H9 (cell line): Measurements from ENCODE around the gene ZDHHC9. TPM values are rescaled to one million over a fixed set of nuclear protein-coding genes. Genes with fewer than 3 reads are reported as not detected.

Experiments
- DNase-seq: peaks from one replicate; pipeline ENCODE4 v3.0.0-alpha.2; 2017
- H2AFZ ChIP-seq: one replicate; pipeline ENCODE4 v1.6.1; 2013; ENCODE audit warnings: mild to moderate bottlenecking, low read length, control low read depth, moderate library complexity
- H2AK5ac ChIP-seq: 2 replicates; pipeline ENCODE4 v1.6.1; 2013; ENCODE audit warnings: low read length, control low read depth, mixed read lengths; ENCODE audit not compliant: insufficient read length
- H2BK120ac ChIP-seq: one replicate; pipeline ENCODE4 v1.6.1; 2013; ENCODE audit warnings: low read depth, mild to moderate bottlenecking, low read length, control low read depth, inconsistent platforms; ENCODE audit not compliant: poor library complexity, severe bottlenecking
- H2BK12ac ChIP-seq: 2 replicates; pipeline ENCODE4 v1.6.1; 2013; ENCODE audit warnings: low read length, control low read depth, mixed read lengths, low read depth; ENCODE audit not compliant: insufficient read length
- H2BK15ac ChIP-seq: 2 replicates; pipeline ENCODE4 v1.6.1; 2013; ENCODE audit warnings: low read depth, low read length, control low read depth
- H2BK20ac ChIP-seq: one replicate; pipeline ENCODE4 v1.6.1; 2013; ENCODE audit warnings: low read depth, mild to moderate bottlenecking, low read length, control low read depth, inconsistent platforms; ENCODE audit not compliant: poor library complexity, severe bottlenecking
- H2BK5ac ChIP-seq: 2 replicates; pipeline ENCODE4 v1.6.1; 2013; ENCODE audit warnings: low read length, control low read depth, mixed read lengths; ENCODE audit not compliant: insufficient read length
- H3K14ac ChIP-seq: 2 replicates; pipeline ENCODE4 v1.6.1; 2013; ENCODE audit warnings: low read length, control low read depth; ENCODE audit not compliant: insufficient read depth
- H3K18ac ChIP-seq: 2 replicates; pipeline ENCODE4 v1.6.1; 2013; ENCODE audit warnings: low read depth, mild to moderate bottlenecking, mixed read lengths, low read length, control low read depth; ENCODE audit not compliant: insufficient read length
- H3K23ac ChIP-seq: 2 replicates; pipeline ENCODE4 v1.6.1; 2013; ENCODE audit warnings: low read length, control low read depth, mixed read lengths, low read depth; ENCODE audit not compliant: insufficient read length
- H3K23me2 ChIP-seq: 2 replicates; pipeline ENCODE4 v1.6.1; 2013; ENCODE audit warnings: low read depth, mild to moderate bottlenecking, mixed read lengths, low read length, control low read depth; ENCODE audit not compliant: insufficient read length, poor library complexity, severe bottlenecking
- H3K27ac ChIP-seq: 2 replicates; pipeline ENCODE4 v1.5.1; 2013; ENCODE audit warnings: low read length, control low read depth, mixed read lengths, low read depth; ENCODE audit not compliant: insufficient read length
- H3K27me3 ChIP-seq: 2 replicates; pipeline ENCODE4 v1.6.1; 2013; ENCODE audit warnings: low read length, control low read depth, inconsistent platforms; ENCODE audit not compliant: insufficient read depth
- H3K4ac ChIP-seq: 2 replicates; pipeline ENCODE4 v1.6.1; 2013; ENCODE audit warnings: low read depth, mild to moderate bottlenecking, control low read depth, inconsistent platforms, low read length, moderate library complexity
- H3K4me1 ChIP-seq: 2 replicates; pipeline ENCODE4 v1.6.1; 2013; ENCODE audit warnings: low read length, control low read depth, inconsistent platforms; ENCODE audit not compliant: insufficient read depth
- H3K4me2 ChIP-seq: 2 replicates; pipeline ENCODE4 v1.6.1; 2013; ENCODE audit warnings: low read length, control low read depth, mixed read lengths; ENCODE audit not compliant: insufficient read length, insufficient read depth
- H3K56ac ChIP-seq: 2 replicates; pipeline ENCODE4 v1.6.1; 2013; ENCODE audit warnings: low read depth, mild to moderate bottlenecking, mixed read lengths, low read length, control low read depth; ENCODE audit not compliant: insufficient read length
- H3K79me1 ChIP-seq: 2 replicates; pipeline ENCODE4 v1.6.1; 2013; ENCODE audit warnings: low read depth, mild to moderate bottlenecking, moderate library complexity, low read length, control low read depth, inconsistent platforms; ENCODE audit not compliant: insufficient read depth, poor library complexity, severe bottlenecking
- H3K79me2 ChIP-seq: 2 replicates; pipeline ENCODE4 v1.6.1; 2013; ENCODE audit warnings: low read length, control low read depth, inconsistent platforms; ENCODE audit not compliant: insufficient read depth
- H3K9ac ChIP-seq: 2 replicates; pipeline ENCODE4 v1.6.1; 2013; ENCODE audit warnings: low read length, control low read depth, mixed read lengths; ENCODE audit not compliant: insufficient read length; ENCODE audit errors: extremely low read depth
- H3K9me3 ChIP-seq: one replicate; pipeline ENCODE4 v1.6.1; 2013; ENCODE audit warnings: low read depth, low read length, inconsistent platforms; ENCODE audit not compliant: control insufficient read depth
- H3T11ph ChIP-seq: one replicate; pipeline ENCODE4 v1.6.1; 2013; ENCODE audit warnings: mild to moderate bottlenecking, low read length, control low read depth, inconsistent platforms
- H4K20me1 ChIP-seq: one replicate; pipeline ENCODE4 v1.6.1; 2013; ENCODE audit not compliant: control insufficient read depth, insufficient read length, insufficient read depth
- H4K5ac ChIP-seq: 2 replicates; pipeline ENCODE4 v1.6.1; 2013; ENCODE audit warnings: low read depth, mild to moderate bottlenecking, mixed read lengths, low read length, control low read depth; ENCODE audit not compliant: insufficient read length
- H4K8ac ChIP-seq: replicated peaks from 2 replicates; pipeline ENCODE4 v1.6.1; 2013; ENCODE audit warnings: low read length, control low read depth, mixed read lengths, low read depth; ENCODE audit not compliant: insufficient read length
- H4K91ac ChIP-seq: 2 replicates; pipeline ENCODE4 v1.6.1; 2013; ENCODE audit warnings: low read depth, mild to moderate bottlenecking, moderate library complexity, mixed read lengths, low read length, control low read depth; ENCODE audit not compliant: insufficient read length
- H3K27ac Mint-ChIP-seq, 3 experiments: 2 replicates in 2 of 3; 3 replicates in 1 of 3; pipeline ENCODE4 v1.8.0; 2020 to 2021; ENCODE audit warnings: mixed read lengths in 3 of 3, mild to moderate bottlenecking in 1 of 3, moderate library complexity in 1 of 3
- H3K27me3 Mint-ChIP-seq: 2 replicates; pipeline ENCODE4 v1.8.0; 2021; ENCODE audit warnings: low read depth, mild to moderate bottlenecking, moderate library complexity, mixed read lengths
- H3K36me3 Mint-ChIP-seq, 3 experiments: 2 replicates in 2 of 3; 3 replicates in 1 of 3; pipeline ENCODE4 v1.8.0; 2020 to 2021; ENCODE audit warnings: low read depth in 3 of 3, mixed read lengths in 3 of 3; ENCODE audit not compliant: insufficient read depth in 1 of 3
- H3K4me1 Mint-ChIP-seq, 2 experiments: 2 replicates each; pipeline ENCODE4 v1.8.0; 2020; ENCODE audit warnings: mixed read lengths in 2 of 2
- H3K4me3 Mint-ChIP-seq, 2 experiments: 2 replicates in 1 of 2; 3 replicates in 1 of 2; pipeline ENCODE4 v1.8.0; 2020 to 2021; ENCODE audit warnings: mild to moderate bottlenecking in 2 of 2, mixed read lengths in 2 of 2, moderate library complexity in 1 of 2
- H3K9me3 Mint-ChIP-seq, 2 experiments: 2 replicates in 1 of 2; 3 replicates in 1 of 2; pipeline ENCODE4 v1.8.0; 2020; ENCODE audit warnings: mild to moderate bottlenecking in 2 of 2, mixed read lengths in 2 of 2, moderate library complexity in 1 of 2
- WGBS: extraction: QIAGEN DNeasy Blood & Tissue Kit; methylation state at CpG from one replicate; pipeline ENCODE4 v1.1.7; 2013; ENCODE audit warnings: missing lambda C conversion rate, low lambda C conversion rate, mixed read lengths; ENCODE audit not compliant: insufficient read length; ENCODE audit errors: extremely low coverage; 5-methylcytosine and 5-hydroxymethylcytosine counted together
- total RNA-seq: library from RNA; stranded (reverse); gene quantifications from 2 replicates; pipeline ENCODE4 v1.2.1, GENCODE V29; 2021
- TF ChIP-seq, protein P1 (sequence below): fragments of 200-600 bp; sonication (generic); conservative IDR thresholded peaks from 3 replicates; pipeline ENCODE4 v1.8.0; 2021; ENCODE audit warnings: antibody characterized with exemption, mild to moderate bottlenecking

ZDHHC9 gene
- total RNA-seq, 1 experiment from 2014 or later = 21.0 TPM

DNA sequence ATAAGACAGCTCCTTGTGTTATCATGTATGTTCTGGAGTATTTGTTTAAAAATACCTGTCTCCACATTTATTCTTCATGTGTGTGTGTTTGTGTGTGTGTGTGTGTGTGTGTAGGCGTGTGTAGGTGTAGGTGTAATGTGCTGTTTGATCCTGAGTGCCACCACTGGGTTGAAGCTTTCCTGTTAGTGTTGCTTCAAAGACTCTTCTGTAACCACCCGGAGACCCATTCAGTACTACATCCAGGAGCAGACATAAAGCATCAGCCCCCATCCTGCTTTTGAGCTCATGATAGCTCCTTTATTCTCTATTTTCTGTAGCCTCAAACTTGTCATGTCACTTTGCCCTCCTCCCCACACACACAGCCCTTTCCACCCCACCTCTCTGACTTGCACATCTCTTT is 3.0 kb upstream of the ZDHHC9 start:
- Histone ChIP-seq H3K9me3 (peaks cover 8% of the 10 kb centered on the region), H3K14ac (no peak overlapping the region), H3K27me3 (no peaks in the 10 kb centered on the region), H4K8ac (no peak overlapping the region), H3K23me2 (peaks cover 3% of the 10 kb centered on the region), H2BK15ac (no peak overlapping the region), H2AFZ (no peak overlapping the region), H3K79me1 (no peaks in the 10 kb centered on the region), H3K23ac (no peak overlapping the region), H3K56ac (no peak overlapping the region), H4K91ac (no peak overlapping the region), H3K4me1 (no peaks in the 10 kb centered on the region), H3K27ac (no peak overlapping the region), H3K4me2 (no peak overlapping the region), H2BK5ac (no peak overlapping the region), H2BK120ac (no peak overlapping the region), H4K20me1 (no peaks in the 10 kb centered on the region), H2BK20ac (no peak overlapping the region), H4K5ac (no peak overlapping the region), H3T11ph (no peak overlapping the region), H2BK12ac (no peak overlapping the region), H2AK5ac (no peak overlapping the region), H3K18ac (no peak overlapping the region), H3K79me2 (no peaks in the 10 kb centered on the region), H3K4ac (no peak overlapping the region), H3K9ac (no peak overlapping the region)
- no CpG with 5 or more reads among the region's 2 CpGs for WGBS
- Mint-ChIP-seq H3K36me3 (peaks cover 0 to 7% (median 2%) of the 10 kb centered on the region in 3 experiments; a peak in 4 of 7 replicates), H3K4me1 (peaks cover 6 to 7% of the 10 kb centered on the region in 2 experiments), H3K27me3 (peaks cover 4% of the 10 kb centered on the region), H3K27ac (no peak overlapping the region), H3K9me3 (peaks cover 5 to 64% of the 10 kb centered on the region in 2 experiments), H3K4me3 (no peak overlapping the region)
- no peak for DNase-seq
- TF ChIP-seq, protein P1, sequence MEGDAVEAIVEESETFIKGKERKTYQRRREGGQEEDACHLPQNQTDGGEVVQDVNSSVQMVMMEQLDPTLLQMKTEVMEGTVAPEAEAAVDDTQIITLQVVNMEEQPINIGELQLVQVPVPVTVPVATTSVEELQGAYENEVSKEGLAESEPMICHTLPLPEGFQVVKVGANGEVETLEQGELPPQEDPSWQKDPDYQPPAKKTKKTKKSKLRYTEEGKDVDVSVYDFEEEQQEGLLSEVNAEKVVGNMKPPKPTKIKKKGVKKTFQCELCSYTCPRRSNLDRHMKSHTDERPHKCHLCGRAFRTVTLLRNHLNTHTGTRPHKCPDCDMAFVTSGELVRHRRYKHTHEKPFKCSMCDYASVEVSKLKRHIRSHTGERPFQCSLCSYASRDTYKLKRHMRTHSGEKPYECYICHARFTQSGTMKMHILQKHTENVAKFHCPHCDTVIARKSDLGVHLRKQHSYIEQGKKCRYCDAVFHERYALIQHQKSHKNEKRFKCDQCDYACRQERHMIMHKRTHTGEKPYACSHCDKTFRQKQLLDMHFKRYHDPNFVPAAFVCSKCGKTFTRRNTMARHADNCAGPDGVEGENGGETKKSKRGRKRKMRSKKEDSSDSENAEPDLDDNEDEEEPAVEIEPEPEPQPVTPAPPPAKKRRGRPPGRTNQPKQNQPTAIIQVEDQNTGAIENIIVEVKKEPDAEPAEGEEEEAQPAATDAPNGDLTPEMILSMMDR = no peak
